Progenitor cell of endocrine pancreas (in vitro differentiated cells): ENCODE measurements around the gene TRMT61B. TPM values are rescaled to one million over a fixed set of nuclear protein-coding genes. Genes with fewer than 3 reads are reported as not detected.

ENCODE experiments used
- DNase-seq: peaks from one replicate; pipeline ENCODE4 v3.0.0; 2021; ENCODE audit warnings: low spot score; ENCODE audit not compliant: unreplicated experiment
- H3K27ac Mint-ChIP-seq: 2 replicates; pipeline ENCODE4 v1.8.0; 2021; ENCODE audit warnings: mild to moderate bottlenecking, moderate library complexity, mixed read lengths
- H3K27me3 Mint-ChIP-seq: 2 replicates; pipeline ENCODE4 v1.8.0; 2021; ENCODE audit warnings: mixed read lengths
- H3K36me3 Mint-ChIP-seq: 2 replicates; pipeline ENCODE4 v1.8.0; 2022; ENCODE audit warnings: mixed read lengths; ENCODE audit not compliant: insufficient read depth
- H3K4me1 Mint-ChIP-seq: 2 replicates; pipeline ENCODE4 v1.8.0; 2021; ENCODE audit warnings: low read depth, mixed read lengths
- H3K4me3 Mint-ChIP-seq: 2 replicates; pipeline ENCODE4 v1.8.0; 2021; ENCODE audit warnings: low read depth, mild to moderate bottlenecking, moderate library complexity, mixed read lengths
- H3K9me3 Mint-ChIP-seq: 2 replicates; pipeline ENCODE4 v1.8.0; 2021; ENCODE audit warnings: low read depth, mixed read lengths
- CTCF ChIP-seq: fragments of 200-600 bp; sonication (generic); IDR thresholded peaks from one replicate; pipeline ENCODE4 v1.5.0; 2021; ENCODE audit warnings: antibody characterized with exemption, mild to moderate bottlenecking; ENCODE audit not compliant: unreplicated experiment
- total RNA-seq: library from RNA; stranded (reverse); gene quantifications from 2 replicates; pipeline ENCODE4 v1.2.1, GENCODE V29; 2021

TRMT61B gene
- total RNA-seq, 1 donor from 2014 or later: 26.0 TPM

DNA sequence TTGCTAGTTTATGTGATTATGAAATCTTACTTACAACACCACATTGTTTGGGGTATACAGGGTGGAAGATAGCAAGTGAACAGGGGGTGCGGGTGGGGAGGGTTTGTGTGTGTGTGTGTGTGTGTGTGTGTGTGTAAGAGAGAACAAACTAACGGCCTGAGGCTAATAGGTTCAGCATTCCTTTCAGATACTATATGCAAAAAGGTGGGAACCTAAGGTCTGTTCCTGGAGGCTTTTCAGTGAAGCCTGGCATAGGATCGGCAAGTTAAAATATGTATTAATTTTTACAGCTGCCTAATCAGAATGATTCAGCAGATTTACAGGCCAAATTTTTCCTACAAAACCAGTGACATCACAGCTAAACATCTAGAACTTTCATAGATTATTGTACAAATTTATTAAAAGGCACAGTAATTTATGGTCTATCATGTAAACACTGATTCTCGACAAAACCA, 67.1 kb downstream of the TRMT61B start:
- Mint-ChIP-seq H3K27ac (no peak overlapping the region), H3K4me3 (no peak overlapping the region), H3K36me3 (peaks cover 25% of the 10 kb centered on the region), H3K9me3 (no peaks in the 10 kb centered on the region), H3K27me3 (no peaks in the 10 kb centered on the region), H3K4me1 (no peaks in the 10 kb centered on the region)
- no peak for TF ChIP-seq CTCF
- no peak for DNase-seq

- Mint-ChIP-seq H3K4me1 (no peaks in the 10 kb centered on the region), H3K36me3 (peaks cover 33% of the 10 kb centered on the region), H3K9me3 (peaks cover 6% of the 10 kb centered on the region), H3K27ac (no peak overlapping the region), H3K27me3 (no peaks in the 10 kb centered on the region), H3K4me3 (no peak overlapping the region)
- TF ChIP-seq CTCF: no peak
- no peak for DNase-seq
Measured at GRCh38 chr2:28801726-28802125, 68.4 kb downstream of the TRMT61B start.

Other genes starting within 250 kb of the TRMT61B start
- gene PPP1CB, start 118.5 kb downstream of the TRMT61B start, total RNA-seq: 192 and 193 TPM in 2 replicates
- 1.6 and 2.0 TPM in 2 replicates for gene SPDYA, start 59.5 kb downstream of the TRMT61B start, total RNA-seq
- gene WDR43, start 24.4 kb upstream of the TRMT61B start, total RNA-seq: 57.2 and 60.7 TPM in 2 replicates
- 0.86 and 0.98 TPM in 2 replicates for gene TOGARAM2, start 111.0 kb upstream of the TRMT61B start, total RNA-seq
- not detected in 2 replicates for gene PCARE, start 204.2 kb upstream of the TRMT61B start, total RNA-seq
- 13.7 and 16.0 TPM in 2 replicates for gene CLIP4, start 245.1 kb upstream of the TRMT61B start, total RNA-seq